ENCODE results near the gene SOBP. TPM values are rescaled to one million over a fixed set of nuclear protein-coding genes. Genes with fewer than 3 reads are reported as not detected.

Gene SOBP
- total and polyA plus RNA-seq, 2 donors (not counting 1 experiment from before 2014, with no cell fraction given), result 0.82 to 1.5 TPM

GRCh38 chr6:107655245-107655644 is 165.3 kb downstream of the SOBP start:
- ATAC-seq (ENCODE audit: low read depth) (no peak), DNase-seq (no peak)
- no peak overlapping the region for H3K27ac ChIP-seq (ENCODE audit: low read length in 2 of 2)
- H3K9me3 ChIP-seq (ENCODE audit: control extremely low read depth in 1 of 3, control insufficient read depth in 2 of 3, insufficient read depth in 1 of 3, low read length in 2 of 3), result peaks cover 0 to 6% (median 0%) of the 10 kb centered on the region in 3 donors
- H3K4me2 ChIP-seq (replicated peaks; ENCODE audit: low read depth, low read length, poor library complexity, severe bottlenecking), result no peak overlapping the region
- H3K9ac ChIP-seq (ENCODE audit: low read length), result no peak overlapping the region
- no peak overlapping the region for H3K4me3 ChIP-seq (ENCODE audit: control extremely low read depth in 1 of 5, extremely low read depth in 1 of 5, insufficient read depth in 1 of 5, low read depth in 2 of 5, low read length in 4 of 5)
- intact Hi-C loops (cut with micrococcal nuclease), result loop anchor here (5.0 to 10.0 kb wide), 3 partner anchors 38 to 1330 kb away; partner anchors contain the start of gene ATG5
- peaks cover 57 to 62% of the 10 kb centered on the region in 2 donors for H3K4me1 ChIP-seq (ENCODE audit: control insufficient read depth in 2 of 2, insufficient read depth in 2 of 2, low read length in 2 of 2)
- H2AFZ ChIP-seq (ENCODE audit: insufficient read depth, low read depth, low read length, poor library complexity, severe bottlenecking), result no peak overlapping the region
- no peaks in the 10 kb centered on the region for H3K27me3 ChIP-seq (replicated peaks in 1 of 4; ENCODE audit: control extremely low read depth in 1 of 4, control insufficient read depth in 3 of 4, insufficient read depth in 4 of 4, low read length in 3 of 4)
- Mint-ChIP-seq H3K27ac (peak overlapping the region; percentile 73), H3K9me3 (ENCODE audit: insufficient read depth) (peaks cover 5% of the 10 kb centered on the region), H3K27me3 (no peaks in the 10 kb centered on the region), H3K4me3 (peak overlapping the region; percentile 50), H3K4me1 (peaks cover 64% of the 10 kb centered on the region)
- 0% methylated on average over 1 of the region's 4 CpGs for WGBS (ENCODE audit: insufficient coverage)
- H4K20me1 ChIP-seq (ENCODE audit: control insufficient read depth, insufficient read depth, low read length, poor library complexity, severe bottlenecking), result no peaks in the 10 kb centered on the region
- ChIA-PET POLR2A (no interaction called here), CTCF (interaction anchor here (0.6 to 3.9 kb wide), 9 partner anchors 8 to 534 kb away, joined by 3 to 25 read pairs (median 6); partner anchors contain the start of gene PDSS2)
- TF ChIP-seq CTCF (IDR thresholded peaks at IDR 0.05), result peak; percentile 25
- no peak for TF ChIP-seq EZH2 (IDR thresholded peaks at IDR 0.05; ENCODE audit: borderline replicate concordance, insufficient read depth, low read depth, low read length, poor library complexity, severe bottlenecking)
- peaks cover 3% of the 10 kb centered on the region for H3K79me2 ChIP-seq (ENCODE audit: control insufficient read depth, insufficient read depth, low read length)
- H3K36me3 ChIP-seq (replicated peaks in 1 of 2; ENCODE audit: control extremely low read depth in 1 of 2, control insufficient read depth in 1 of 2, extremely low read depth in 1 of 2, insufficient read depth in 2 of 2, low read length in 1 of 2), result no peaks in the 10 kb centered on the region

GRCh38 chr6:107655864-107656263 is 165.9 kb downstream of the SOBP start:
- 100% methylated on average over 1 of the region's 2 CpGs for WGBS (ENCODE audit: insufficient coverage)

More at GRCh38 chr6:107655864-107656263, 165.9 kb downstream of the SOBP start:
- TF ChIP-seq CTCF (IDR thresholded peaks at IDR 0.05) (no peak), EZH2 (IDR thresholded peaks at IDR 0.05; ENCODE audit: borderline replicate concordance, insufficient read depth, low read depth, low read length, poor library complexity, severe bottlenecking) (no peak)
- ChIA-PET CTCF (interaction anchor here (0.6 to 3.9 kb wide), 10 partner anchors 9 to 535 kb away, joined by 3 to 25 read pairs (median 6); partner anchors contain the start of gene PDSS2), POLR2A (interaction anchor here (0.6 to 0.7 kb wide), 3 partner anchors 10 to 72 kb away, joined by 3 to 4 read pairs (median 3); no protein-coding TSS in a partner anchor)
- Histone ChIP-seq H3K27ac (ENCODE audit: low read length in 2 of 2) (peak overlapping the region in 1 of 2 donors; percentile 91), H3K9ac (ENCODE audit: low read length) (no peak overlapping the region), H3K4me3 (ENCODE audit: control extremely low read depth in 1 of 5, extremely low read depth in 1 of 5, insufficient read depth in 1 of 5, low read depth in 2 of 5, low read length in 4 of 5) (no peak overlapping the region), H3K79me2 (ENCODE audit: control insufficient read depth, insufficient read depth, low read length) (peaks cover 3% of the 10 kb centered on the region), H3K9me3 (ENCODE audit: control extremely low read depth in 1 of 3, control insufficient read depth in 2 of 3, insufficient read depth in 1 of 3, low read length in 2 of 3) (peaks cover 0 to 6% (median 0%) of the 10 kb centered on the region in 3 donors), H2AFZ (ENCODE audit: insufficient read depth, low read depth, low read length, poor library complexity, severe bottlenecking) (no peak overlapping the region), H4K20me1 (ENCODE audit: control insufficient read depth, insufficient read depth, low read length, poor library complexity, severe bottlenecking) (no peaks in the 10 kb centered on the region), H3K27me3 (replicated peaks in 1 of 4; ENCODE audit: control extremely low read depth in 1 of 4, control insufficient read depth in 3 of 4, insufficient read depth in 4 of 4, low read length in 3 of 4) (no peaks in the 10 kb centered on the region), H3K4me2 (replicated peaks; ENCODE audit: low read depth, low read length, poor library complexity, severe bottlenecking) (peak overlapping the region; percentile 89), H3K36me3 (replicated peaks in 1 of 2; ENCODE audit: control extremely low read depth in 1 of 2, control insufficient read depth in 1 of 2, extremely low read depth in 1 of 2, insufficient read depth in 2 of 2, low read length in 1 of 2) (no peaks in the 10 kb centered on the region), H3K4me1 (ENCODE audit: control insufficient read depth in 2 of 2, insufficient read depth in 2 of 2, low read length in 2 of 2) (peaks cover 57 to 62% of the 10 kb centered on the region in 2 donors)
- peaks cover 64% of the 10 kb centered on the region for H3K4me1 Mint-ChIP-seq
- intact Hi-C loops (cut with micrococcal nuclease), result loop anchor here (5.0 to 10.0 kb wide), 3 partner anchors 39 to 1331 kb away; partner anchors contain the start of gene ATG5
- H3K27me3 Mint-ChIP-seq, result no peaks in the 10 kb centered on the region
- DNase-seq (no peak), ATAC-seq (ENCODE audit: low read depth) (no peak)
- peaks cover 5% of the 10 kb centered on the region for H3K9me3 Mint-ChIP-seq (ENCODE audit: insufficient read depth)
- H3K27ac Mint-ChIP-seq, result no peak overlapping the region
- no peak overlapping the region for H3K4me3 Mint-ChIP-seq
